ENCODE measurements around the gene OVOL1.

The OVOL1 gene

DNA sequence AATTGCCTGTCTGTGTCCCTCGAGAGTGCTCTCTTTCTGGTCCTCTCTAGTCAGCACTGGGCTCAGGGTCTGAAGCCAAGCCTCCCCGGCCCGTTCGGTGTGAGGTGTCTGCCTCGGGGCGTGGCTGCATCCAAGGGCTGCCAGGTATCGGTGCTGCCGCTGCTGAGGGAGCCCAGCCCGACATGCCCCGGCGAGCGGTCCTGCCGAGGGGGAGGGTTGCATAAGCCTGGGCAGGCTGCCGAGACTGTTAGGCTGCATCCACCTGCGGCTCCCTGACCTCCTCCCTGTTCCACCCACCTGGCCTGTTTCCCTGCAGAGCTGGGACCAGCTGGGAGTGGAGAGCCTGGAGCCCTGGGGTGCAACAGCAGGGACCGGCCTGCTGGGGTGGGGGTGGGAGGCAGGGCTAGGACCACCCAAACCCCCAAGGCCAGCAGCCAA lies 6.3 kb downstream of the OVOL1 start:
- DNase-seq = peak; percentile 75

DNA sequence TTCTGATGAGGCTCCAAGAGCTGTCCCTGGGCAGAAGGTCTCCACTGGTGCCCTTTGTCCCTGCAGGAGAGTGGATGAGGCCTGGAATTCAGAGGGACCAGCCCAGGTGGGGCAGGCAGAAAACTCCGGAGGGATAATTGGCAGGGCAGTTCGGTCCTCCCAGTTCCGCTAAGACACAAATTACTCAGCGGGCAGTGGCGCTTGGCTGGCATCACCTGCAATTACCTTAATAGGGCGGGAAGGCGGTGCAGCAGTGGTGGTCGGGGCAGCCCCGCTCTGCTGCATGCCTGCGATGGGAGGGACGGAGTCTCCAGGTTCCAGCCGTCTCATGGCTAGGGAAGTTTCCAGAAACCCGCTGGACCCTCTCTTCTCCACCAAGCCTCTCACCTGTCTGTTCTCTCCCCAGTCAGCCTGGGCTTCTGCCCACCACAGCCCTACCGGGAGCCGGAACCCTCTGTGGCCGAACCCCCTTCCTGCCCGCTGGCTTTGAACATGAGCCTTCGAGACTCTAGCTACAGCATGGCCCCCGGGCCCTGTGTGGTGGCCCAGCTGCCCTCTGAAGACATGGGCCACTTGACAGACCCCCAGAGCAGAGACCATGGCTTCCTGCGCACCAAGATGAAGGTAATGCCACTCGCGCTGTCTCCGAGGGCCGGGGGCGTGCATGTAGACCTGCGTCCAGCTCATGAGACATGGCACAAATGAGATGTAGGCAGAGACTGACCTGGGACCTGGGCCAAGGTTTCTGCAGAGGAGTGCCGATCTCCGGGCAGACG lies 7.0 kb downstream of the OVOL1 start:
- DNase-seq = no peak

DNA sequence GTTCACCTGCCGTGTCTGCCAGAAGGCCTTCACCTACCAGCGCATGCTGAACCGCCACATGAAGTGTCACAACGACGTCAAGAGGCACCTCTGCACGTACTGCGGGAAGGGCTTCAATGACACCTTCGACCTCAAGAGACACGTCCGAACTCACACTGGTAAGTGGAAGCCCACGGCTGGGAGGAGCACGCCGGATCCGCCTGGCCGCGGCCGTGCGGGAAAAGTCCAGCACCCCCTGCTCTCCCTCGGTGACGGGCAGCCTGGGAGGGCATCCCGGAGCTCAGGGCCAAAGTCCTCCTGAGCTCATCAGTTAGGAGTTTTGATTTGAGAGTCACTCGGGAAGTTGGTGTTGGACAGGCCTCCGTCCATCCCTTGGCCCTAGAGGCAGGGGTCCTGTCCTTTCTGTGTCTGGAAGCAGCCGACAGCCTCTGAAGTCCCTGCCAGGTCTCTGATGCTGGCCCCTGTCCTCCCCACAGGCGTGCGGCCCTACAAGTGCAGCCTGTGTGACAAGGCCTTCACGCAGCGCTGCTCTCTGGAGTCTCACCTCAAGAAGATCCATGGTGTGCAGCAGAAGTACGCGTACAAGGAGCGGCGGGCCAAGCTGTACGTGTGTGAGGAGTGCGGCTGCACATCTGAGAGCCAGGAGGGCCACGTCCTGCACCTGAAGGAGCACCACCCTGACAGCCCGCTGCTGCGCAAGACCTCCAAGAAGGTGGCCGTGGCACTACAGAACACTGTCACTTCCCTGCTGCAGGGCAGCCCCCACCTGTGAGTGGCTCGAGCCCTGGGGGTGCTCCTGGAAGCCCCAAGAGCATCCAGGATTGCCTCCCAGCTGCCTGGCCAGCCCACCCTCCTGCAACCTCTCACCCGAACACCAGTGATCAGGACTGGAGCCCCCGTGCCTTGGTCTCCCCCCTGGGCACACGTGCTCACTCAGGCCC lies 8.0 kb downstream of the OVOL1 start:
- DNase-seq = no peak

DNA sequence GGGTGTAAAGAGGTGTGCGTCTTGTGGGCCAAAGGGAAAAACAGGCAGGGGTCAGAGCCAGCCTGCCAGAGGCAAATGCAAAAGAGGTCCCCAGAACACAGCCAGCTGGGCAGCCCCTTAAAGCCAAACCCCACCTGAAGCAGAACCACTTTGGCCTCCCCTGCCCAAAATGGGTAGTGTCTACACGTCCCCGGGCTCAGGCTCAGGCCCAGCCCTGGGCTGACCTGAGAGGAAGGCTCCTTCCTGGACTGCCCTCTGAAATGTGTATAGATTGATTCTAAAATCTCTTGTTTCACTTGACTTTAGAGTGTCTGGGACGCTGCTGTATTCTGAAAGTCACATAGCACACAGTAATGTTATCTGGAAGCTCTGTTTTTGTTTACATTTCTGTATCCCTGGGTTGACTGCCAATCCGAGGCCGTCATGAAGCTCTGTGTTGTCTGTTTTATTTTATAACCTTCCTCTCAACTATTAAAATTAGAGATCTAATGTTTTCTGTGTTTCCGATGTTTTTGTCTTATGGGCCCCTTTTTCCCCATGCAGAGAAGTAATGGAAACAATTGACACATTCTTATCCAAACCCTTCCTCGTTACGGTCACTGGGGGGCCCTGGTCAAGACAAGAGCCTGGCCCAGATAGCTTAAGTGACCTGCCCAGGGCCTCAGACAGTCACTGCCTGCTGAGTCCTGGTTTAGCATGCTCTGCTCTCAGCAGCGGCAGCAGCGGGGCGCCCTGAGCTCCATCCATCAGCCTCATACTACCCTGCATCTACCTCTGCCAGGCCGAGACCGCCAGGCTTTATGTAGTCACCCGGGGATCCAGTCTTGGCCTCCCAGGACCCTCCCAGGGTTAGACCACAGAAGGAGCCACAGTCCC lies 10.1 kb downstream of the OVOL1 start:
- DNase-seq = no peak

DNA sequence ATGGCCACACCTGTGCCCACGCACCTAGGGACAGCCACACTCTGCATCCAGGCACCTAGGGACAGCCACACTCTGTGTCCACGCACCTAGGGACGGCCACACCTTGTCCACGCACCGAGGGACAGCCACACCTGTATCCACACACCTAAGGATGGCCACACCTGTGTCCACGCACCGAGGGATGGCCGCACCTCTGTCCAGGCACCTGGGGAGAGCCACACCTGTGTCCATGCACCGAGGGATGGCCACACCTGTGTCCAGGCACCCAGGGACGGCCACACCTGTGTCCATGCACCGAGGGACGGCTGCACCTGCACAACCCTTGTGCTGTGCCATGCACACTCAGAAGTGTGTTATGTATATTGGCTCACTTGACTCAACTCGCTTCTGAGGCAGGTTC lies 10.8 kb downstream of the OVOL1 start:
- no peak for DNase-seq

DNA sequence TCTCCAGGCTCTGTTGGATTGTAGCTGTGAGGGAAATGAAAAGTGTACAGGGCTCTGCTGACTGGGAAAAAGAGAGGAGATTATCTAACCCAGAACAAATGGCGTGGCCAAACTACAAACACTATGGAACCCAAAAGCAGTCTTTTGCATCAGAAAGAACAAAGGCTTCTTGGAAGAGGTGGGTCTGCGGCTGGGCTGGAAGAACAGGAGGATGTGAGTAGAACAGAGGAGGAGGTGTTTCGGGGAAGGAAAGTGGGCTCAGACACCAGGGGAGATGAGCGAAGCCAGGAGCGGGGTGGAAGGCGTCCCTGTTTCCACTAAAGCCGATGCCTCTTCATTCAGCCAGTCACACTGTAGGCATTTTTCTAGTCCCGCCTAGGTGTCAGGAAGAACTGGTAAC lies 12.0 kb downstream of the OVOL1 start:
- DNase-seq = no peak

DNA sequence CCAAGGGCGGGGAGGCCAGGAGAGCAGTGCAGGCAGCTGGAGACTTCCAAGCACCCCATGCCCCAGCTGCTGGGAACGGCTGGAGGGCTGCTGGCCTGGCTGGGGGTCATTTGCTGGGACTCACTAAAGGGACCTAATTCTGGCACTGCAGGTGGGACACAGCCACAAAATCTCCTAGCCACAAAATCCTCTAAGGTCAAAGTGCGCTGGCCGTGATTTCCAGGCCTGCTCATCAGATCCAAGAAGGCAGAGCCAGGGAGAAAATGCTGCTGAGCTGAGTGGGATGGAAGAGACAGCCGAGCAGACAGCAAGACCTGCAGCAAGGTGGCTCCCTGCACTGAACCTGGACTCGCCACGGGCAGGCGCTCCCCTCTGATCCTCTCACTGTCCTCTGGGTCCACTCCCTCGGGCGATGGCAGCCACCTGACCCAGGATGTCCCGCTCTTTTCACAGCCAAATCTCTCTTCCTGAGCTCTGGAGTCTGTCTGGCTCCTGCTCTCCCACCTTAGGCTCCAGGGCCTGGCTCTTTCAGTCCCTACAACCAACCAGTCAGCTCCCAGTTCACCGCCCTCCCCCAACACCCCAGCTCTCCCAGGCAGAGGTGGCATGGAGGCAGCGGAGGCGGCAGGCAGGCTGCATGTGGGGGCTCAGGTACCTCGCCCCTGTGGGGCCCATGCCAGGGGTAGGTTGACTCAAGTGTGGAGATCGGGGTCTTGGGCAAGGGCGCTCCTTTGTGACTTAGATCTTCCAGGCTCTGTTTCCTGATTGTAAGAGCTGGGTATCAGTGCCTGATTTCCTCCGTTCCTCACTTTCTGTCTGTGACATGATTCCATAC lies 14.5 kb downstream of the OVOL1 start:
- no peak for DNase-seq

DNA sequence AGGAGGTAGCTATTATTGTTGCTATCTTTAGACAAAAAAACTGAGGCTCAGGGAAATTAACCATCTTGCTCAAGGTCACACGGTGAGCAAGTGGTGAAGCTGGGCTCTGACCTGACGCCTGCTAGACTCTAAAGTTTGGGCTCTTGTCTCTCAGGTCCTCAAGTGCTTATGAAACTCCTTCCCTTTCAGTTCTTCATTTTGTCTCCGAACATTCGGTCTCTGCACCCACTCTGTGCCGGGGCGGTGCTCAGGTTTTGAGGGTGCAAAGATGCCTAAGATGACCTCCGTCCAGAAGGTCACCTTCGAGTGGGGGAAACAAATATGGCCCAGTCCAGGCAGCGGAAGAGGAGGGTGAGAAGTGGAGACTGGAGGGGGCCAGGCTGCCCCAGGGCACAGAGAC lies 16.0 kb downstream of the OVOL1 start:
- no peak for DNase-seq

DNA sequence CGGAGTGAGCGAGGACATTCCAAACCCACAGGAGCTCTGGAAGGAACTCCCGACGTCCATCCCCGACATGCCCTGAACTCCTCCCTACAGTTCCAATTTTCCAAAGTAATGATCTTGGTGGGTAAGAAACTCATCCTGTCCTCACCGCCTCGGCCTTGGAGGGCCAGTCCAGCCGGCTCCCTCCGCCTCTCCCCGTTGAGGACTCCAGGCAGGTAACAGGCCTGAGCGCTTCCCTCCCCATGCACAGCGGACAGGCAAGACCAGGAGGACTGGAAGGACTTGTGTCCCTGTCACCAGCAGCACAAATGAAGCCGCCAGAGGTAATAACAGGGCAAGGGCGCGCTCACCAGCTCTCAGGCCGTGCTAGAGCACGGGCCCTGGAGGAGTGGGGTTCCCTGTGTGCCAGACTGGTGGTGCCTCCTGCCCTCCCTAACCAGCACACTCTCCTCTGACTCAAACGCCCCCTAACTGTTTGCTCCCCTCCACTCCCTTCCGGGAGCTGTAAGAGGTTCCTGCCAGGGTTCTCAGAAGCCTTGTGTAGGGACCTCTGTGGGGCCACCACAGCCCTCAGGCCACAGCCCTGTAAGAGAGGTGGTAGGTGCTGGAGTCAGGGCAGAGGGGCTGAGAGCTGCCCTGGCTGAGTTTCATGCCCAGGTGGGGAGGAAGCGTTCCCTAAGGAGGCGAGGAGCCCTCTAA lies 17.1 kb downstream of the OVOL1 start:
- no peak for DNase-seq

DNA sequence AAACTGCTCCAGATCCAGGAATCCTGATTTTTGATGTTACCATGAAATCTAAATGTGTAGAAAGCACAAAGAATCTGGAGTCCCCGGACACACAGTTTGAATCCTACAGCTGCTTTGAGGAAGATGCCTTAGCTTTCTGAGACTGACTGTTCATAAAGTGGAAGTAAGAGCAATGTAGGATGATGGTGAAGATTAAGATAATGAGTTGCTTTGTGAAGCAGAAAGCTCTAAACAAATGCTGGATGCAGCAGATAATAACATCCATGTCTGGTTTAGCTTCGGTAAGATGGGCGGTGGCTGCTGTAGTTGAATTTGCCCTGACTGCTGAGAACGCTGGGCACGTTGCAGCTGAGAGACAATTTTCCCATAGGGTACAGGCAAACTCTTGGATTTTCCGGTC lies 20.1 kb downstream of the OVOL1 start:
- DNase-seq = no peak

DNA sequence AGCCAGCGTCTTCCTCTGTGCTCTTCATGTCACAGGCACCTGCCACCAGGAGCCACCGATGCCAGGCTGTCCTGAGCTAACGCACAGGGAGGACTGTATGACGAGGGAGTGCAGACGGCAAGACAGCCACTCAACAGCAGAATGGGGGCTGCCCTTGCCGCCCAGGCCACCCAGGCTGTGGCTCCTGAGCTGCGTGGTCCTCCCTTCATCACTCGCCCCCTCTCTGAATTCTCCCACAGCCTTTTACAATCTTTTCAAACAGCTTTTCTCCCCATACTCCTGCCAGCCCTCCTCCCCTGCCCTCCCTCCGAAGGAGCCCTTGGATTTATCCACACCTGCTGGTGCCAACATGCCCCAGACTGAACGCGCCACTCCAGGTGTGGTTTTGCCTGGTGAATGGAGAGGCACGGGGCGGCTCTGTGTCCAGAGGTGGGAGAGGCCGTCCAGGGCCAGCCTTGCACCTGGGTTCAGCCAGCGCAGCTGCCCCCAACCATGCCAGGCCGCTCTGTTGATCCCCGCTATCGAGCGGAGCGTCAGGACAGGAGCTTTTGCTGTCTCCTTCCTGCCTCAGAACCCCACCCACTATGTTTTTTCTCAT lies 22.0 kb downstream of the OVOL1 start:
- DNase-seq = no peak

DNA sequence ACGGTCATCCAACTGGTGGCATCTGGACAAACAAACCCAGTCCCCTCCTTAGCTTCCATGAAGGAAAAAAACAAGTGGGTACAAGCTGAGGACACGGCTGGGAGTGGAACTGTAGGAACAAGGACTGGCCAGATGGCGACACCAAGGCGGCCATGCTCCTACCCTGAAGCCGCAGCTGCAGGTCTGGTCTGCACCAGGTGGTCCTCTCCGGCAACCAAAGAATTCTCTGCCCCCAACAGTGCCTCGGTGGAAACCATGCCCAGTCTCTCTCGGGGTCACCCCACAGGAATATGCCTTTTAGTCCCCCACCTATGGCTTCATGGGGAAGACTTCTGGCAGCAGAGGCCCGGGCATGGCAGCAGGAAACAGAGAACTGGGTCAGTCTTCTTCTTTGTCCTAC lies 22.6 kb downstream of the OVOL1 start:
- DNase-seq = no peak

DNA sequence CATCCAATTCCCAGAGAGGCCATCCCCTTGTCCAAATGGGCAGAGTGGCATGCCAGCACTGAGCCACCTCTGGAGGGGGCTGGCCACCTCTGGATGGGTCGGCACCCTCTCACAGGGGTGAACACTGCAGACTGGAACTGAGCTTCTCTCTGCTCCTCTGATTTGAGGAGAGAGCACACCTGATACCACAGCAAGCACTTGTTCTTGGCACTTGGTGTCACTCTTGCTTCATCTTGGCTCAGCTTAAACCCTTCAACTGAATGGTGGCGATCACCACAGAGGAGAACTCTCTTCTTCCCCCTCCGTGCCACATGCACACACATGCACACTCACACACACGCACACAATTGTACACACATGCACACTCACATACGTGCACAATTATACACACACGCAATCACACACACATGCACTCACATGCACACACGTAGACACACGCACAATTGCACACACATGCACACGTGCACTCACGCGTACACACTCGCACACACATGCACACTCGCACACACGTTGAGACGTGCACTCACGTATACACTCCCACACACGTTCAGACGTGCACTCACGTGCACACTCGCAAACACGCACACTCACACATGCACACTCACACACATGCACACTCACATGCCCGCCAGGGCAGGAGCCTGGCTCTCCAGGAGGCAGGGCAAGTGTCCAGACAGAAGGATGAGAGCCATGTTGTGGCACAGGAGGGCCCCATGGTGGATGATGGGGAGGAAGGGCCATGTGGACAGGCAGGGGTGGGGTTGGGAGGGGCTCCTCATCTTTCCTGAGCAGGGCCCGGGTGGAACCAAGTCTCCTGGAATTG lies 23.4 kb downstream of the OVOL1 start:
- DNase-seq = no peak

DNA sequence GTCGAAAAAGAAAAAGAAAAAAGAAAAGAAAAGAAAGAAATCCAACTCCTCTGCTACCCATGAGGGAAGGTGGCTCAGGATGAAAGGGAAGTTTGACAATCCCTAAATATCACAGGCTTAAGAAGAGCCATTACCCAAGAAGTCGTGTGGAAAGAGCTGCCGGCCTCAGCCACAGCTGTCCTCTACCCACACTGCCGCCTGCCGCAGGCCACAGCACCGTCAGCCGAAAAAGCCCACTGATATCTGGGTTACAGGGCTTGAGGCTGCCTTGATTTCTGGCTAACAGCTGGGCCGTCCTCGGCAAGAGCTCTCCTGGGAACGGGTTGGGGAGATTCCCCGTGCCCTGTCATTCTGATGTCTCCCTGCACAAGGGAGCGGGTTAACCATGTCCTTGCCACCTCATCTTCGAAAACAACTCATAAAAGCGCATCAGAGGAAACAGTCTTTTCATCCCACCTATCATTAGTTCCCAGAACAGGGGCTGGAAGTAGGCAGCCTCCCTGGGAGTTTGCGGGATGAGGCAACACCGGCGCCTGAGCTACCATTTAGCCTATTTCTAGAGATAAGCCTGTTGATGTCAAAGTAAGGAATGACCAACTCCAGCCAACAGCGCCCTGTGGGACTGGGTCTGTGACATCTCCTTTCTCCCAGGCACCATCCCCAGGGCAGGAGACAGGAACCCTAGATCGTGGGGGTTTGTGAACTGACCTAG lies 25.1 kb downstream of the OVOL1 start:
- DNase-seq = no peak

DNA sequence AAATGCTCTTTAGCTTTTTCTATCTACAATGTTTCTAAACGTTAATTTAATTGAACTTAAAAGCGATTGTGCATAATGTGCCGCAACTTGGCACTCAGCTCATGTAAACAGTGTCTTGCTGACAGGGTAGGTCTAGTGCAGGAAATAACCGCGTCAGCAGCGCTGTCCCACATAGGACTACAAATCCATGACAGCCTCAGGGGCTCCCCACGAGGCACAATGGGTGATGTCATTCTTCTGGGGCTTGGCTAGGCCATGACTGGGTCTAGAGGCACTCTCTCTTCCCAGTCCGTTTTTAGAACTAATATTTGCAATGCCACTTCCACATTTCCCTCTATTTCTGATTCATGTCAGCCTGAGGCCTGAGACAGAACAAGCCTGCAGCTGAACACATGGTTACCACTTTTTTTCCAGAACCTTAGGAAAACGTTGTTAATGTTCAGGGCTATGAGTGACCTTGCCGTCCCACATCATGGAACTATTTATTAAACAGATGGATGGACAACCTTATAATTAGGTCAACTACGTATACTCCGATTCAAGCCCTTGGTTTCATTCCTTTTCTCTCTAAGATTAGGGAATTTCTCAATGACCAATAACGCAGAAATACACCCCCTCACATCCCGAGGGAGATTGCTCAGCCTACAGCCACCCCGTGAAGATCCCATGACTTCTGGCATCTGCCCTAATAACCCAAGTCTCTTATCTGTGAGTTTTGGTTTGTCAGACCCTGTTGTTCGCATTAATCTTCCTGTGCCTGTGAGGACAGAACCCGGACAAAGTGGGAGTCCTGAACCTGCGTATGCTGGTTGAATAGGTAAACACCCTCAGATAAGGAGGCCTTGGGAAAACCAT lies 27.5 kb downstream of the OVOL1 start:
- no peak for DNase-seq

DNA sequence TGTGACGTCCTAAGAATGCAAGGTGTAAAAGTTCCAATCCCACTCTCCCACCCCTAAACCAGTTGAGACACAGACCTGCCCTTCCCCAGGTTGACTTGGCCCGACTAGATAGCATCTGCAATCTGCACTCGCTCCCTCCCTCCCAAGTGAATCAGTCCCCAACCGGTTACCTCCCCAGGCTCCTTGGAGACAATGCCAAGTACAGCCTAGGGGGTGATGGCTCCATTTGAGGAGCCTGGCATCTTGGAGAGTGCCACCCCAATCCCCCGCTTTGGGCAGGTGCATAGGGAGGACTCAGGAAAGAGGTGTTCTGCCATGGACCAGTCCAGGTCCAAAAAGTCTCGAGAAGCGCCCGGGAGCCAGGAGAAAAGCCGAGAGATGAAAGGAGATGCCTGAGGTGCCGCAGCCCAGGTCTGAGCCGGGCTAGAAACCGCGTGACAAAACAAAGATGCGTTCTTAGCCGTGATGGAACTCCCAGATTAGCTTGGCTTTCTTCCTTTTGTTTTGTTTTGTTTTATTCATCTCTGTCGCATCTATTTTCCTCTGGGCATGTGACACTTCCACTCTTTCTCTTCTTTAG lies 28.2 kb downstream of the OVOL1 start:
- DNase-seq = no peak

DNA sequence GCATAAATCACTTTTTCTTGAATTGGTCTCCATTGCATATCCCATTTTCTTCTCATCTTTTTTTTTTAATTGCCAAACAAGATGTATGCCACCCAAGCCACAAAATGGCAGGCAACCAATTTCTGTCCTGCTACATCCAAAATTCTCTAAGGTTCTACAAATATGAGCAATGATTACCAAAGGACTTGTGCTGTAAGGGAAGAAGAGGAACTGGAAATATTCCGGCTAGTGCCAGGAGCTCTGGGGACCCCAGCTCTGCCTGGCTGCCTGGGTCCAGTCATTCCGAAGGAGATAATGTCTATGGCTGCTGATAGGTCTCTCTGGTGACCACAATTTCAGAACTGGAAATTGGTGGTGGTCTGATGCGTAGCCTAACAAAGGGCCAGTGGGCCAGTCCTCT lies 29.8 kb downstream of the OVOL1 start:
- DNase-seq = no peak

DNA sequence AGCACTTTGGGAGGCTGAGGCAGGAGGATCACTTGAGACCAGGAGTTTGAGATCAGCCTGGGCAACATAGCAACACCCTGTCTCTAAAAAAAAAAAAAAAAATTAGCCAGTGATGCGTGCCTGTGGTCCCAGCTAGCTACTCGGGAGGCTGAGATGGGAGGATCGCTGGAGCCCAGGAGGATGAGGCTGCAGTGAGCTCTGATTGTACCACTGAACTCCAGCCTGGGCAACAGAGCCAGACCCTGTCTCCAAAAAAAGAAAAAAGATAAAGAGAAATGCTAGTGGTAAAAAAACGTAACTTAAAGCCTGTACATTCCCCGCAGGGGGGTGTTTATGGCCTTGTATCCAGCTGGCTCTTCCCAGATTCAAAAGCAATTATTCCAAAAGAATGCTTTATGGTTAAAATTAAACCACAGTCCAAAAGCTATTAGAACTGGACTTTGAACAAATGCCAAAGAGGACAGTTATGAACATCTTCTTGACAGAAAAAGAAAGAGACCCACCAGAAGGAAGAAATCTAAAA lies 30.5 kb downstream of the OVOL1 start:
- DNase-seq = no peak

Measured in DMS79 (cell line).